ENCODE data around the gene OAS2.

The OAS2 gene

DNA sequence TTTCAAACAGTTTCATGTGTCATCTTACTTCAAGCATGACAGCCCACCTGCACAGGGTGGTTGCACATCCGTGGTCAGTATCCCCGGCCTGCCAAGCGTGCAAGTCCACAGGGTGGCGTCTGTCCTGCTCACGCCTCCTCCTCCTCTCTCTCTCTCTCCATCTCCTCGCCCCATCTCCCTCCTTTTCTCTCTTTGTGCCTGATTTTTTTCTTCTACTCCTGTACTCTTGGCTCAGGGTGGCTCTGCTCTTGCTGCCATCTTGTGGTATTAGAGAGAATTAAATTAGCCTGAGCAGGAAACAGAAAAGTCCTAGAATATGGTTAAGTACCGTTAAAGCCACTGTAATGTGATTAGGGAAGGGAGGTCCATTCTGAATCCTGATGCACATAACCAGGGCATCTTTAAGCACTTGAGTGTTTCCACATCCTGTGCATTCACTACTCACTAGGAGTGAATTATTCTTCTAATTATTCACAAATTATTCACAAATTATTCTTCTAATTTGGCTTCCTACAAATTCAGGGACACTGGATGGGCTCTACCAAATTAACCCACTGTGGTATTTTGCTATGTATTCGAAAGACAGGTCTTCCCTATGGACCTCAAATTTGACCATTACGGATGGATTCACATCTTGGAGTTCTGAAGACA lies 52.7 kb downstream of the OAS2 start:
- no peak for TF ChIP-seq POLR2AphosphoS5 (IDR thresholded peaks at IDR 0.05; ENCODE audit: low read depth, low read length)
- TF ChIP-seq TAF1 (IDR thresholded peaks at IDR 0.05; ENCODE audit: borderline replicate concordance, insufficient read depth, low read length): no peak
- TF ChIP-seq SIN3A (IDR thresholded peaks at IDR 0.05; ENCODE audit: borderline replicate concordance, insufficient read depth, low read length): no peak
- TF ChIP-seq, protein P1, sequence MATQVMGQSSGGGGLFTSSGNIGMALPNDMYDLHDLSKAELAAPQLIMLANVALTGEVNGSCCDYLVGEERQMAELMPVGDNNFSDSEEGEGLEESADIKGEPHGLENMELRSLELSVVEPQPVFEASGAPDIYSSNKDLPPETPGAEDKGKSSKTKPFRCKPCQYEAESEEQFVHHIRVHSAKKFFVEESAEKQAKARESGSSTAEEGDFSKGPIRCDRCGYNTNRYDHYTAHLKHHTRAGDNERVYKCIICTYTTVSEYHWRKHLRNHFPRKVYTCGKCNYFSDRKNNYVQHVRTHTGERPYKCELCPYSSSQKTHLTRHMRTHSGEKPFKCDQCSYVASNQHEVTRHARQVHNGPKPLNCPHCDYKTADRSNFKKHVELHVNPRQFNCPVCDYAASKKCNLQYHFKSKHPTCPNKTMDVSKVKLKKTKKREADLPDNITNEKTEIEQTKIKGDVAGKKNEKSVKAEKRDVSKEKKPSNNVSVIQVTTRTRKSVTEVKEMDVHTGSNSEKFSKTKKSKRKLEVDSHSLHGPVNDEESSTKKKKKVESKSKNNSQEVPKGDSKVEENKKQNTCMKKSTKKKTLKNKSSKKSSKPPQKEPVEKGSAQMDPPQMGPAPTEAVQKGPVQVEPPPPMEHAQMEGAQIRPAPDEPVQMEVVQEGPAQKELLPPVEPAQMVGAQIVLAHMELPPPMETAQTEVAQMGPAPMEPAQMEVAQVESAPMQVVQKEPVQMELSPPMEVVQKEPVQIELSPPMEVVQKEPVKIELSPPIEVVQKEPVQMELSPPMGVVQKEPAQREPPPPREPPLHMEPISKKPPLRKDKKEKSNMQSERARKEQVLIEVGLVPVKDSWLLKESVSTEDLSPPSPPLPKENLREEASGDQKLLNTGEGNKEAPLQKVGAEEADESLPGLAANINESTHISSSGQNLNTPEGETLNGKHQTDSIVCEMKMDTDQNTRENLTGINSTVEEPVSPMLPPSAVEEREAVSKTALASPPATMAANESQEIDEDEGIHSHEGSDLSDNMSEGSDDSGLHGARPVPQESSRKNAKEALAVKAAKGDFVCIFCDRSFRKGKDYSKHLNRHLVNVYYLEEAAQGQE (IDR thresholded peaks at IDR 0.05; ENCODE audit: insufficient read depth in 1 of 2, low read depth in 2 of 2, low read length in 2 of 2): no peak
- TF ChIP-seq FOXP2 (optimal IDR thresholded peaks at IDR 0.05; ENCODE audit: borderline replicate concordance, extremely low read depth, extremely low read length, insufficient read depth): no peak

DNA sequence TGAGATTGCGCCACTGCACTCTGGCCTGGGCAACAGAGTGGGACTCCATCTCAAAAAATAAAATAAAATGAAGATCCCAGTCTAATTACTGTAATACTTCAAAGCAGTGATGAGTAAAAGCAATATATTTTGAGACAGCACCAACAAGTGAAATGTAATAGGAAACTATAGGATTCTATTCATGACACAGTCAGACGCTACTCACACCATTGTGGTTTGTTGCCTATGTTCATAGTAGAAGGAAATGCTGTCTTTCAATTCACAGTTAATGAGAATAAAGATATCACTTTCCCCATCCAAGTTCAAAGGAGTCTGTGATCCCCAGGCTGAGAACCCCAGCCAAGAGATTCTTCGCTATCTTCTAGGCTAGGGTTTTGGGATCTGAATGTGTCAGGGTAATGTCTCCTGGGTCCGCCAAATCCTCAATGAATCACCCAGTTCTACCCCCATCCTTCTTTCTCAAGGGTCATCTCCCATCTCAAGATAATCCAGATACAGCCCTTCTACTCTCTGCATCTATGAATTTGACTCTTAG lies 61.7 kb downstream of the OAS2 start:
- TF ChIP-seq TAF1 (IDR thresholded peaks at IDR 0.05; ENCODE audit: borderline replicate concordance, insufficient read depth, low read length): no peak
- TF ChIP-seq, protein P1 (IDR thresholded peaks at IDR 0.05; ENCODE audit: insufficient read depth in 1 of 2, low read depth in 2 of 2, low read length in 2 of 2): no peak
- TF ChIP-seq SIN3A (IDR thresholded peaks at IDR 0.05; ENCODE audit: borderline replicate concordance, insufficient read depth, low read length): no peak
- TF ChIP-seq POLR2AphosphoS5 (IDR thresholded peaks at IDR 0.05; ENCODE audit: low read depth, low read length): no peak
- TF ChIP-seq FOXP2 (optimal IDR thresholded peaks at IDR 0.05; ENCODE audit: borderline replicate concordance, extremely low read depth, extremely low read length, insufficient read depth): no peak

DNA sequence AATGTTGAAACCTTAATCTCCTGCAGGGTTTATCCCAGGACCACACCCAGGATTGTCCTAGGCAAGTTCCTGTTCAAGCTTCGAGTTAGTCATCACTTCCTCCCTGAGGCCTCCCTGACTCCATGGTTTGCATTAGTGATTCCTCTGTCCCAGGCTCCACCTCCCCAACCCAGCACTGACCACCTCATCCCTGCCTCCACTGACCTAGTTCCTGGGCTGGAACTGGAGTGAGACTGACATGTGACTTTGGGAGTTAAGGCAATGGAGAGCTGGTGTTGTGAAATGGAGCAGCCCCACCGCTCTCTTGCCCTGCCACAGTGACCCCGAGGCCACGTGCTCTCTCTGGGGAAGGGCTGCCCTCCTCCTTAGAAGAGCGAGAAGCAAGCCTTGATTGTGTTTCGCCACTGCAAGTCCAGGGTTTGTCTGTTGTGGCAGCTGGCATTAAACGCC lies 62.4 kb downstream of the OAS2 start:
- TF ChIP-seq TAF1 (IDR thresholded peaks at IDR 0.05; ENCODE audit: borderline replicate concordance, insufficient read depth, low read length): no peak
- TF ChIP-seq, protein P1 (IDR thresholded peaks at IDR 0.05; ENCODE audit: insufficient read depth in 1 of 2, low read depth in 2 of 2, low read length in 2 of 2): peak in 1 of 2 experiments; percentile 33; a peak in 1 of 4 replicates
- peak; percentile 61 for TF ChIP-seq FOXP2 (optimal IDR thresholded peaks at IDR 0.05; ENCODE audit: borderline replicate concordance, extremely low read depth, extremely low read length, insufficient read depth)
- peak; percentile 45; the same call in 1 of the 2 replicates for TF ChIP-seq POLR2AphosphoS5 (IDR thresholded peaks at IDR 0.05; ENCODE audit: low read depth, low read length)
- no peak; the same call in 1 of the 2 replicates for TF ChIP-seq SIN3A (IDR thresholded peaks at IDR 0.05; ENCODE audit: borderline replicate concordance, insufficient read depth, low read length)

DNA sequence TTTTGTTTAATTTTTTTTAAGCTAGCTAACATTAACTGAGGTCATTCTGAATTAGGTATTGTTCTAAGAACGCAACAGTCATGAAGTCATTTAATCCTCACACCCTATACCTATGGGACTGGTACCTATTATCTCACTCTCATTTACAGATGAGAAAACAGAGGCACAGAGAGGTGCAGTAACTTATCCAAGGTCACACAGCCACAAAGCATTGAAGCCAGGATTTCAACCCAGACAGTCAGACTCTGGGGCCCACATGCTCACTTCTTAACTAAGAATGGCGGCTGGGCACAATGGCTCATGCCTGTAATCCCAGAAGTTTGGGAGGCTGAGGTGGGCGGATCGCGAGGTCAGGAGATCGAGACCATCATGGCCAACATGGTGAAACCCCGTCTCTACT lies 63.2 kb downstream of the OAS2 start:
- TF ChIP-seq, protein P1 (IDR thresholded peaks at IDR 0.05; ENCODE audit: insufficient read depth in 1 of 2, low read depth in 2 of 2, low read length in 2 of 2): no peak
- TF ChIP-seq TAF1 (IDR thresholded peaks at IDR 0.05; ENCODE audit: borderline replicate concordance, insufficient read depth, low read length): no peak
- no peak for TF ChIP-seq POLR2AphosphoS5 (IDR thresholded peaks at IDR 0.05; ENCODE audit: low read depth, low read length)
- TF ChIP-seq FOXP2 (optimal IDR thresholded peaks at IDR 0.05; ENCODE audit: borderline replicate concordance, extremely low read depth, extremely low read length, insufficient read depth): no peak
- TF ChIP-seq SIN3A (IDR thresholded peaks at IDR 0.05; ENCODE audit: borderline replicate concordance, insufficient read depth, low read length): no peak

All from PFSK-1 (cell line).